Testis (tissue), 2 donors: ENCODE results near the gene RMND5A.

ENCODE experiments used
- CTCF ChIP-seq, 3 experiments: fragments of 450-650 bp in 2 of 3; fragments of 200-600 bp in 1 of 3; sonication (generic) in 1 of 3; IDR thresholded peaks; one replicate each; pipeline ENCODE4 v1.5.1; 2016 to 2019; ENCODE audit warnings: antibody characterized with exemption in 3 of 3, mild to moderate bottlenecking in 2 of 3, moderate library complexity in 1 of 3
- POLR2A ChIP-seq: fragments of 450-650 bp; IDR thresholded peaks from one replicate; pipeline ENCODE4 v1.6.1; 2017; ENCODE audit warnings: antibody characterized with exemption, mild to moderate bottlenecking, moderate library complexity

DNA sequence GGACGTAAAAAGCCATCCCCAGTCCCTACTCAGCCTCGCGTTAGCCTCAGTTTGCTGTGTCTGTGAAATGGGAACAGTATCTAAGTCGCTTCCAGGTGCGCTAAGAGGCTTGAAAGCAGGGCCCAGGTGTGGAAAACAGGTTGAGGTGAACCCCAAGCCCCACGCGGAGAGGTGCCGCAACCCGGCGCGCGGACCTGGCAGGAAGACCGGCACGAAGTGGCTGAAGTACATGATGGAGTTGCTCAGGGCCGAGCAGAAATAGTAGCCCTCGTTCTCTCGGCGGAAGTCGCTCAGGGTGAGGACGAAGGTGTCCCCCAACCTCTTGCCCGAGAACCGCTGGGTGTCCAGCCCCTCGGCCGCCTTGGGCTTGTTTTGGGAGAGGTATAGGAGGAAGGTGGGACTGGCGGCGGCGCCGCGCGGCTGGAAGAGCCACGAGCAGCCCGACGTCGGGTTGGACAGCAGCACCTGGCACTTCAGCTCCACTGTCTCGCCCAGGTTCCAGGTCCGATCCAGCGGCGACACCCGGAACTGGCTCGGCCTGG lies 70.1 kb downstream of the RMND5A start:
- TF ChIP-seq CTCF (IDR thresholded peaks at IDR 0.05) (no peak), POLR2A (no peak)
